HepG2 (cell line): Measurements from ENCODE around the gene IRF7. TPM values are rescaled to one million over a fixed set of nuclear protein-coding genes. Genes with fewer than 3 reads are reported as not detected.

Experiments used
- ATAC-seq: fragments of 200-7000 bp; cut with Tn5 transposase; 3 replicates; pipeline ENCODE4 v1.9.1; 2020; ENCODE audit warnings: mild to moderate bottlenecking, moderate library complexity
- BruUV-seq: library from RNA; stranded (reverse); fragments of 400-500 nt; replicated peaks from 2 replicates; lab custom pipeline; 2021; lab: Mats Ljungman, UMichigan
- CTCF ChIA-PET: fragments of 300-600 bp; formaldehyde crosslinking; extraction: SDS; loops from one replicate; lab custom pipeline; 2021; ENCODE audit warnings: low total read pairs, inconsistent platforms, low intra/inter-chr PET ratio; lab: Yijun Ruan, JAX
- POLR2A ChIA-PET: fragments of 350-600 bp; sonication (Branson Sonifier 250); formaldehyde crosslinking; loops from one replicate; lab custom pipeline; 2020; ENCODE audit warnings: antibody characterized with exemption, inconsistent platforms; lab: Yijun Ruan, JAX
- DNase-seq: peaks from one replicate; pipeline ENCODE4 v3.0.0-alpha.2; 2015; ENCODE audit warnings: low spot score
- FAIRE-seq: peaks from 3 replicates; lab custom pipeline; 2011; peaks lifted over from hg19 to GRCh38; lab: Jason Lieb, UNC
- H2AFZ ChIP-seq: one replicate; pipeline ENCODE4 v1.6.1; 2011; ENCODE audit warnings: low read length, inconsistent platforms
- H3K27ac ChIP-seq: fragments of 300-600 bp; 3 replicates; pipeline ENCODE4 v1.8.0; 2011; ENCODE audit warnings: mixed run types, mild to moderate bottlenecking, mixed read lengths, low read length, inconsistent platforms; ENCODE audit not compliant: insufficient read depth; ENCODE audit errors: extremely low read length
- H3K27me3 ChIP-seq, 2 experiments: fragments of 200-600 bp in 1 of 2; 2 replicates in 1 of 2; 3 replicates in 1 of 2; pipeline versions ENCODE4 v1.6.0 to v1.8.0; 2011; ENCODE audit warnings: low read length in 2 of 2, mild to moderate bottlenecking in 2 of 2, moderate library complexity in 2 of 2, inconsistent platforms in 1 of 2; ENCODE audit not compliant: insufficient read depth in 2 of 2, control insufficient read depth in 1 of 2
- H3K36me3 ChIP-seq, 2 experiments: fragments of 200-600 bp in 1 of 2; replicated peaks in 1 of 2; 2 replicates in 1 of 2; 3 replicates in 1 of 2; pipeline versions ENCODE4 v1.5.1 to v1.8.0; 2011; ENCODE audit warnings: low read length in 2 of 2, inconsistent platforms in 1 of 2; ENCODE audit not compliant: insufficient read depth in 2 of 2, control insufficient read depth in 1 of 2
- H3K4me1 ChIP-seq: 2 replicates; pipeline ENCODE4 v1.5.1; 2012; ENCODE audit warnings: low read length, inconsistent platforms; ENCODE audit not compliant: insufficient read depth
- H3K4me2 ChIP-seq: 2 replicates; pipeline ENCODE4 v1.6.0; 2011; ENCODE audit warnings: low read depth, low read length, inconsistent platforms
- H3K4me3 ChIP-seq, 3 experiments: fragments of 200-600 bp in 1 of 3; sonication (generic), shearing (Covaris generic) in 1 of 3; replicated peaks in 1 of 3; 2 replicates each; pipeline ENCODE4 v1.5.1; 2011 to 2016; ENCODE audit warnings: low read length in 3 of 3, inconsistent platforms in 2 of 3, low read depth in 2 of 3, mild to moderate bottlenecking in 2 of 3, control low read depth in 1 of 3, mixed read lengths in 1 of 3; ENCODE audit not compliant: insufficient read depth in 1 of 3
- H3K79me2 ChIP-seq: one replicate; pipeline ENCODE4 v1.6.1; 2011; ENCODE audit warnings: low read length, inconsistent platforms; ENCODE audit not compliant: insufficient read depth
- H3K9ac ChIP-seq: 2 replicates; pipeline ENCODE4 v1.6.0; 2011; ENCODE audit warnings: mild to moderate bottlenecking, low read depth, low read length, inconsistent platforms; ENCODE audit not compliant: insufficient read depth
- H3K9me3 ChIP-seq: 2 replicates; pipeline ENCODE4 v1.5.1; 2012; ENCODE audit warnings: mild to moderate bottlenecking, low read length
- H4K20me1 ChIP-seq: 2 replicates; pipeline ENCODE4 v1.6.0; 2011; ENCODE audit warnings: inconsistent platforms, mild to moderate bottlenecking, low read length, moderate library complexity; ENCODE audit not compliant: insufficient read depth
- AGO2 ChIP-seq: fragments of 200-400 bp; formaldehyde crosslinking; optimal IDR thresholded peaks from 2 replicates; pipeline ENCODE3; 2017; ENCODE audit warnings: mild to moderate bottlenecking, low read depth, low read length, moderate library complexity
- ARID2 ChIP-seq: sonication (generic); formaldehyde crosslinking; IDR thresholded peaks from 2 replicates; pipeline ENCODE4 v1.8.1; 2022; ENCODE audit warnings: mild to moderate bottlenecking, missing genetic modification reagents, borderline replicate concordance
- POLR2AphosphoS5 ChIP-seq: IDR thresholded peaks from 2 replicates; pipeline ENCODE4 v1.6.1; 2012; ENCODE audit warnings: low read depth, low read length
- RBM22 ChIP-seq: fragments of 200-400 bp; formaldehyde crosslinking; optimal IDR thresholded peaks from 2 replicates; pipeline ENCODE3; 2017; ENCODE audit warnings: mild to moderate bottlenecking, low read length, moderate library complexity
- ZNF17 ChIP-seq: sonication (generic); formaldehyde crosslinking; IDR thresholded peaks from 2 replicates; pipeline ENCODE4 v1.5.0; 2020; ENCODE audit warnings: mild to moderate bottlenecking, missing genetic modification reagents
- ZNF552 ChIP-seq: sonication (generic); formaldehyde crosslinking; IDR thresholded peaks from 2 replicates; pipeline ENCODE4 v1.9.0; 2022; ENCODE audit warnings: missing genetic modification reagents, mild to moderate bottlenecking, borderline replicate concordance
- ZNF556 ChIP-seq: sonication (generic); formaldehyde crosslinking; IDR thresholded peaks from 2 replicates; pipeline ENCODE4 v1.4.0; 2020; ENCODE audit warnings: mild to moderate bottlenecking, missing genetic modification reagents, borderline replicate concordance
- WGBS: methylation state at CpG from one replicate; pipeline ENCODE4 v1.1.6; 2017; ENCODE audit warnings: low lambda C conversion rate; 5-methylcytosine and 5-hydroxymethylcytosine counted together
- in situ Hi-C: cut with HindIII; loops from 2 replicates; pipeline ENCODE4 v1.10.0; 2017; ENCODE audit warnings: low pct_unique_long_range_greater_than_20kb; ENCODE audit not compliant: extremely low pct_ligation_motif_present
- intact Hi-C: fragments of 100-400 bp; cut with micrococcal nuclease; formaldehyde crosslinking; loops from one replicate; pipeline ENCODE4 v1.10.0; 2022; ENCODE audit not compliant: unreplicated experiment
- polyA plus RNA-seq, 8 experiments: library from polyadenylated mRNA; depleted of rRNA in 3 of 8; stranded (reverse) in 7 of 8; unstranded in 1 of 8; fragments of >200 nt; fragmentation: Illumina TruSeq in 4 of 8; extraction: Trizol in 4 of 8; gene quantifications; 2 replicates each; pipeline versions ENCODE4 v1.2.1 to v1.2.3, GENCODE V29; 2011 to 2016; ENCODE audit warnings: low read depth in 4 of 8, missing spikeins in 1 of 8, mixed read lengths in 1 of 8; ENCODE audit not compliant: insufficient read depth in 1 of 8
- total RNA-seq, 5 experiments: library from RNA; depleted of rRNA; stranded (reverse); fragments of >200 nt; fragmentation: Illumina TruSeq; extraction: Trizol; gene quantifications; 2 replicates each; pipeline ENCODE4 v1.2.3, GENCODE V29; 2016; ENCODE audit warnings: low read depth in 1 of 5
- TF ChIP-seq, protein P1 (sequence below): IDR thresholded peaks from 2 replicates; pipeline ENCODE4 v1.6.1; 2018; ENCODE audit warnings: missing genetic modification reagents
- TF ChIP-seq, protein P2 (sequence below): sonication (generic); formaldehyde crosslinking; IDR thresholded peaks from 2 replicates; pipeline ENCODE4 v1.5.0; 2020; ENCODE audit warnings: mild to moderate bottlenecking, missing genetic modification reagents

Gene IRF7
- total and polyA plus RNA-seq, 2 of the 13 experiments (the other 11 are each of a cell fraction or from before 2014, with no cell fraction given): not detected

DNA sequence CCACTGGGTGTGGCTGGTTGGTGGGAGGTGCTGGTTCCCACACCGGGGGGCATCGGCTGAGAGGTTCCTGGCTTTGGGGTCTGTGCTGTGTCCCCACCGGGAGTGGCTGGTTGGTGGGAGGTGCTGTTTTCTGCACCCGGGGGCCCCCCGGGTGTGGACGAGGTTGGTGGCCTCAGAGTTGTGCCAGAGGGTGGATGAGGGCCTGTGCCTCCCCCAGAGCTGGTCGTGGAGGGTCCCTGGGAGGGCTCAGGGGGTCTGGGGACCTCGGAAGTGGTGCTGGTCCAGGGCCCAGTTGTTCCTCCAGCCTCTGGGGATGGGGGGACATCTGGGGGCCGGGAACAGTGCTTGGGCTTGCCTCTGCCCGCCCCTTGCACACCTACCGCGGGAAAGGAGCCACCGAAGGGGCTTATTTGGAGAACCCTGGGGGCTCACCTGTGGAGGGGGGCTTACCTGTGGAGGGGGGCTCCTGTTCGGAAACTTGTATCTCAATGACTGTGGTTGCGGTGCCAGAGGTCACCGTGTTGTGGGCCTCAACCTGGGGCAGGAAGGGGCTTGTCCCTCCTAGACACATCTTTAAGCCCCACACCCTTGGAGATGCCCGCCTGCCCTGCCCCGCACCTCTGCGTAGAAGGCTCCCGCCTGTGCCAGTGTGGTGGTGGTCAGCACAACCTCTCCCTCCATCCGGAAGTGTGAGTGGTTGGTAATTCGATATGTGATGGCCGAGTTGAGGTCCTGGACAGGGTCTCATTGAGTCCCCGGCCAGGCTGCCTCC, 3.3 kb upstream of the IRF7 start:
- in situ Hi-C loops: no loop called here

DNA sequence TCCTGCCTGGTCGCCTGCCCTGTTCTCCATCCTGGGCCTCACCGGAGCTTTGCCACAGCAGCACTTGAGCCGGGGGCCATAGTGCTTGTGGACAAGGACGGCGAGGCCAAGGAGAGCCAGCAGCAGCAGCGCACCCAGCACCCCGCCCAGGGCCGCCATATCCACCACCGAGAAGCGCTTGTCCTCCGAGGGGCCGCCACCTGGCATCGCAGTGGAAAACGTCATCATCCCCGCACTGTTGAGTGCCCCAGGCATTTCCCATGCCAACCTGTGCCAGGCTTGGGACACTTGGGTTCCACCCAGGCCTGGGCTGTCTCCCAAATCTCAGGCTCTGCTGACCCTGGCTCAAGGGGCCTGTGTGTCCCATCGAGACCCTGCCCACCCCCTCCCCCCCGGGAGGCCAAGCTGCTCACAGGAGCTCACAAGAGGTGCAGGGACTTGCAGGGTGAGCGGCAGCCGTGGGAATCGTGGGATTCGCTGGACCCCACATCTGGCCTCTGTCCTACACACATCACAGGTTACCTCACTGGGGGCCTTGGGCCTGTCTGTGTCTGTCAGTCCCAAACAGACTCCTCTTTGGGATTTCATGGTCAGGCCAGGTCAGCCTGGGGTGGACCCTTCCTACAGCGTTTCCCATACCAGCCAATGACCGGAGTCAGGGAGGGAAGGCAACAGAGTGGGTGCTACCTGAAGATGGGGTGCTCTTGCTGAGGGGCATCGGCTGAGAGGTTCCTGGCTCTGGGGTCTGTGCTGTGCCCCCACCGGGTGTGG, 2.3 kb upstream of the IRF7 start:
- in situ Hi-C loops (no loop called here), intact Hi-C loops (loop anchor here (10.0 kb wide), 1 partner anchor 63 kb away; no protein-coding TSS in a partner anchor)
- H3K27ac ChIP-seq: no peak overlapping the region
- DNase-seq (no peak), ATAC-seq (no peak), FAIRE-seq (no peak)
- H3K4me2 ChIP-seq: no peak overlapping the region
- H3K4me1 ChIP-seq: no peaks in the 10 kb centered on the region
- POLR2A ChIA-PET: no interaction called here
- no peaks in the 10 kb centered on the region for H3K27me3 ChIP-seq
- H3K9ac ChIP-seq: no peak overlapping the region
- WGBS: 98% methylated on average over 20 of the region's 25 CpGs
- peaks cover 2 to 18% of the 10 kb centered on the region in 2 experiments; a peak in 4 of 5 replicates for H3K36me3 ChIP-seq
- no peaks in the 10 kb centered on the region for H4K20me1 ChIP-seq
- CTCF ChIA-PET: no interaction called here
- H2AFZ ChIP-seq: no peak overlapping the region
- no peak overlapping the region for H3K4me3 ChIP-seq
- no peaks in the 10 kb centered on the region for H3K79me2 ChIP-seq
- no peaks in the 10 kb centered on the region for H3K9me3 ChIP-seq
- BruUV-seq: no TSS peak
- no peak for TF ChIP-seq ZNF17 (CRISPR knock-in tag)
- TF ChIP-seq, protein P1, sequence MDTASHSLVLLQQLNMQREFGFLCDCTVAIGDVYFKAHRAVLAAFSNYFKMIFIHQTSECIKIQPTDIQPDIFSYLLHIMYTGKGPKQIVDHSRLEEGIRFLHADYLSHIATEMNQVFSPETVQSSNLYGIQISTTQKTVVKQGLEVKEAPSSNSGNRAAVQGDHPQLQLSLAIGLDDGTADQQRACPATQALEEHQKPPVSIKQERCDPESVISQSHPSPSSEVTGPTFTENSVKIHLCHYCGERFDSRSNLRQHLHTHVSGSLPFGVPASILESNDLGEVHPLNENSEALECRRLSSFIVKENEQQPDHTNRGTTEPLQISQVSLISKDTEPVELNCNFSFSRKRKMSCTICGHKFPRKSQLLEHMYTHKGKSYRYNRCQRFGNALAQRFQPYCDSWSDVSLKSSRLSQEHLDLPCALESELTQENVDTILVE (CRISPR knock-in tag): no peak
- TF ChIP-seq, protein P2, sequence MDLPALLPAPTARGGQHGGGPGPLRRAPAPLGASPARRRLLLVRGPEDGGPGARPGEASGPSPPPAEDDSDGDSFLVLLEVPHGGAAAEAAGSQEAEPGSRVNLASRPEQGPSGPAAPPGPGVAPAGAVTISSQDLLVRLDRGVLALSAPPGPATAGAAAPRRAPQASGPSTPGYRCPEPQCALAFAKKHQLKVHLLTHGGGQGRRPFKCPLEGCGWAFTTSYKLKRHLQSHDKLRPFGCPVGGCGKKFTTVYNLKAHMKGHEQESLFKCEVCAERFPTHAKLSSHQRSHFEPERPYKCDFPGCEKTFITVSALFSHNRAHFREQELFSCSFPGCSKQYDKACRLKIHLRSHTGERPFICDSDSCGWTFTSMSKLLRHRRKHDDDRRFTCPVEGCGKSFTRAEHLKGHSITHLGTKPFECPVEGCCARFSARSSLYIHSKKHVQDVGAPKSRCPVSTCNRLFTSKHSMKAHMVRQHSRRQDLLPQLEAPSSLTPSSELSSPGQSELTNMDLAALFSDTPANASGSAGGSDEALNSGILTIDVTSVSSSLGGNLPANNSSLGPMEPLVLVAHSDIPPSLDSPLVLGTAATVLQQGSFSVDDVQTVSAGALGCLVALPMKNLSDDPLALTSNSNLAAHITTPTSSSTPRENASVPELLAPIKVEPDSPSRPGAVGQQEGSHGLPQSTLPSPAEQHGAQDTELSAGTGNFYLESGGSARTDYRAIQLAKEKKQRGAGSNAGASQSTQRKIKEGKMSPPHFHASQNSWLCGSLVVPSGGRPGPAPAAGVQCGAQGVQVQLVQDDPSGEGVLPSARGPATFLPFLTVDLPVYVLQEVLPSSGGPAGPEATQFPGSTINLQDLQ (CRISPR knock-in tag): no peak
- TF ChIP-seq ZNF556 (CRISPR knock-in tag): no peak
- peak; percentile 59 for TF ChIP-seq RBM22
- TF ChIP-seq AGO2: peak; percentile 15
- TF ChIP-seq POLR2AphosphoS5: no peak
- TF ChIP-seq ARID2 (CRISPR knock-in tag): no peak

More for the DNA sequence above, 3.3 kb upstream of the IRF7 start:
- Histone ChIP-seq H3K79me2 (no peaks in the 10 kb centered on the region), H3K9me3 (no peaks in the 10 kb centered on the region), H3K4me2 (no peak overlapping the region), H3K9ac (no peak overlapping the region), H3K4me3 (no peak overlapping the region), H3K27ac (no peak overlapping the region), H2AFZ (no peak overlapping the region), H3K4me1 (peaks cover 8% of the 10 kb centered on the region), H4K20me1 (no peaks in the 10 kb centered on the region; the same call in 1 of the 2 replicates), H3K36me3 (peaks cover 0 to 15% of the 10 kb centered on the region in 2 experiments; a peak in 2 of 5 replicates), H3K27me3 (no peaks in the 10 kb centered on the region)
- POLR2A ChIA-PET: no interaction called here
- WGBS: 98% methylated on average over 17 of the region's 24 CpGs
- TF ChIP-seq RBM22: peak; percentile 35
- peak; percentile 61 for TF ChIP-seq AGO2
- no peak for TF ChIP-seq ZNF552 (CRISPR knock-in tag)
- CTCF ChIA-PET: no interaction called here
- FAIRE-seq (no peak), ATAC-seq (no peak), DNase-seq (no peak)
- BruUV-seq: no TSS peak
- intact Hi-C loops: loop anchor here (10.0 kb wide), 1 partner anchor 64 kb away; no protein-coding TSS in a partner anchor
